Measurements from ENCODE around the gene PRICKLE2. TPM values are rescaled to one million over a fixed set of nuclear protein-coding genes. Genes with fewer than 3 reads are reported as not detected.

Gene PRICKLE2
- total RNA-seq, 2 donors from 2014 or later = 23.4 to 41.5 TPM

GRCh38 chr3:64120876-64121275 lies 104.4 kb downstream of the PRICKLE2 start:
- no peak for ATAC-seq
- H3K27ac ChIP-seq = no peak overlapping the region
- intact Hi-C loops (cut with DNase I) = no loop called here

DNA sequence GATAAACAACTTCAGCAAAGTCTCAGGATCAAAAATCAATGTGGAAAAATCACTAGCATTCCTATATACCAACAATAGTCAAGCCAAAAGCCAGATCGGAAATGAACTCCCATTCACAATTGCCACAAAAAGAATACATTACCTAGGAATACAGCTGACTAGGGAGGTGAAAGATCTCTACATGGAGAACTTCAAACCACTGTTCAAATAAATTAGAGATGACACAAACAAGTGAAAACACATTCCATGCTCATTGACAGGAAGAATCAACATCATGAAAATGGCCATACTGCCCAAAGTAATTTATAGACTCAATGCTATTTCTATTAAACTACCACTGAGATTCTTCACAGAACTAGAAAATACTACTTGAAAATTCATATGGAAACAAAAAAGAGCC lies 107.8 kb downstream of the PRICKLE2 start:
- H3K27me3 ChIP-seq = no peaks in the 10 kb centered on the region
- H3K4me3 ChIP-seq = no peak overlapping the region
- DNase-seq (no peak), ATAC-seq (no peak)
- intact Hi-C loops (cut with DNase I) = no loop called here
- peaks cover 9% of the 10 kb centered on the region for H3K4me1 ChIP-seq
- WGBS, 2 donors = 88 to 91% methylated on average over 1 of the region's 1 CpG
- H3K36me3 ChIP-seq (replicated peaks in 1 of 2; ENCODE audit: insufficient read depth in 1 of 2, low read depth in 2 of 2) = no peaks in the 10 kb centered on the region
- no peak overlapping the region for H3K27ac ChIP-seq
- TF ChIP-seq POLR2A (IDR thresholded peaks at IDR 0.05) (no peak), CTCF (IDR thresholded peaks at IDR 0.05) (no peak)
- H3K9me3 ChIP-seq = no peaks in the 10 kb centered on the region

More at GRCh38 chr3:64120876-64121275, 104.4 kb downstream of the PRICKLE2 start:
- 49 to 60% methylated on average over 5 of the region's 5 CpGs for WGBS, 2 donors
- no peak overlapping the region for H3K4me3 ChIP-seq
- no peaks in the 10 kb centered on the region for H3K36me3 ChIP-seq (replicated peaks in 1 of 2; ENCODE audit: insufficient read depth in 1 of 2, low read depth in 2 of 2)
- H3K27me3 ChIP-seq = no peaks in the 10 kb centered on the region
- no peak for DNase-seq
- no peak for TF ChIP-seq POLR2A (IDR thresholded peaks at IDR 0.05)
- no peak for TF ChIP-seq CTCF (IDR thresholded peaks at IDR 0.05)
- H3K9me3 ChIP-seq = no peaks in the 10 kb centered on the region
- H3K4me1 ChIP-seq = peaks cover 9% of the 10 kb centered on the region

GRCh38 chr3:64114651-64115050 lies 110.6 kb downstream of the PRICKLE2 start:
- H3K27me3 ChIP-seq = no peaks in the 10 kb centered on the region
- intact Hi-C loops (cut with DNase I) = no loop called here
- DNase-seq (no peak), ATAC-seq (no peak)
- H3K9me3 ChIP-seq = no peaks in the 10 kb centered on the region
- no peaks in the 10 kb centered on the region for H3K36me3 ChIP-seq (replicated peaks in 1 of 2; ENCODE audit: insufficient read depth in 1 of 2, low read depth in 2 of 2)
- no peak overlapping the region for H3K27ac ChIP-seq
- TF ChIP-seq POLR2A (IDR thresholded peaks at IDR 0.05) = no peak
- no peak for TF ChIP-seq CTCF (IDR thresholded peaks at IDR 0.05)
- H3K4me3 ChIP-seq = no peak overlapping the region
- no peaks in the 10 kb centered on the region for H3K4me1 ChIP-seq

DNA sequence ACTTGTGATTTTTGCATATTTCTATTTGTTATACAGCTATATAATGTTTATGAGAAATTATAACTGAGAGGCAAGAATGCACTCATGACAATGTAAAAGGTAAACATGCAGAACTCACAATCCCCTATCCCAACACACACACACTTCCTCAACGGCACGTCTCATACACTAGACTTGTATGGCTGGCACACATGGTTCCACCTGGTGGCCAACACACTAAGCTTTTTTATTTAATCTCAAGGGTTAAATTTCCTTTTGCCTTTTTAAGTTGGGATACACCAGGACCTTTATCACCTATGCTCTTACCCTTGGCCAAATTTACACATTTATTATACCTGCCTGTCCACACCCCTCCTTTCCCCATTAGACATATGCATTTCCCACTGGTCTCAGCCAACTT lies 113.4 kb downstream of the PRICKLE2 start:
- Histone ChIP-seq H3K27ac (no peak overlapping the region), H3K27me3 (no peaks in the 10 kb centered on the region), H3K4me1 (peaks cover 5% of the 10 kb centered on the region), H3K36me3 (replicated peaks in 1 of 2; ENCODE audit: insufficient read depth in 1 of 2, low read depth in 2 of 2) (no peaks in the 10 kb centered on the region), H3K4me3 (no peak overlapping the region), H3K9me3 (no peaks in the 10 kb centered on the region)
- DNase-seq (no peak), ATAC-seq (no peak)
- TF ChIP-seq POLR2A (IDR thresholded peaks at IDR 0.05) = no peak
- TF ChIP-seq CTCF (IDR thresholded peaks at IDR 0.05) = no peak
- intact Hi-C loops (cut with DNase I) = no loop called here
- 48 to 91% methylated on average over 2 of the region's 2 CpGs for WGBS, 2 donors

- Histone ChIP-seq H3K4me1 (peaks cover 5% of the 10 kb centered on the region), H3K27ac (no peak overlapping the region)
- no peak for TF ChIP-seq CTCF (IDR thresholded peaks at IDR 0.05)
- TF ChIP-seq POLR2A (IDR thresholded peaks at IDR 0.05) = no peak
These were observed 114.2 kb downstream of the PRICKLE2 start for GRCh38 chr3:64111083-64111482.

More at GRCh38 chr3:64111083-64111482, 114.2 kb downstream of the PRICKLE2 start:
- intact Hi-C loops (cut with DNase I) = no loop called here
- H3K9me3 ChIP-seq = no peaks in the 10 kb centered on the region
- H3K4me3 ChIP-seq = no peak overlapping the region
- DNase-seq (no peak), ATAC-seq (no peak)
- no peaks in the 10 kb centered on the region for H3K36me3 ChIP-seq (replicated peaks in 1 of 2; ENCODE audit: insufficient read depth in 1 of 2, low read depth in 2 of 2)
- 95 to 100% methylated on average over 2 of the region's 2 CpGs for WGBS, 2 donors
- H3K27me3 ChIP-seq = no peaks in the 10 kb centered on the region

Data from body of pancreas (tissue), 4 donors.